ENCODE results near the gene CCDC148.
"Not testable (repeated sequence)": the region's sequence is repeated elsewhere in the genome, so short reads cannot be mapped to it uniquely, and the experiment has no call there.

CCDC148 gene

GRCh38 chr2:158481116-158481515, 24.6 kb upstream of the CCDC148 start:
- DNase-seq, result no peak

- DNase-seq, result no peak
Observed at GRCh38 chr2:158478816-158479215, 22.3 kb upstream of the CCDC148 start.

GRCh38 chr2:158478237-158478636, 21.7 kb upstream of the CCDC148 start:
- no peak for DNase-seq

- no peak for DNase-seq
Observed at GRCh38 chr2:158477202-158477601, 20.6 kb upstream of the CCDC148 start.

GRCh38 chr2:158474526-158475011, 18.0 kb upstream of the CCDC148 start:
- DNase-seq, result not testable (repeated sequence)

GRCh38 chr2:158473719-158474392, 17.3 kb upstream of the CCDC148 start:
- no peak for DNase-seq

GRCh38 chr2:158473300-158473699, 16.7 kb upstream of the CCDC148 start:
- not testable (repeated sequence) for DNase-seq

GRCh38 chr2:158472829-158473228, 16.3 kb upstream of the CCDC148 start:
- not testable (repeated sequence) for DNase-seq

GRCh38 chr2:158467248-158467647, 10.7 kb upstream of the CCDC148 start:
- DNase-seq, result no peak

GRCh38 chr2:158464426-158465281, 8.1 kb upstream of the CCDC148 start:
- no peak for DNase-seq

GRCh38 chr2:158463496-158464095, 7.0 kb upstream of the CCDC148 start:
- no peak for DNase-seq

- DNase-seq, result no peak
Observed at GRCh38 chr2:158460632-158461297, 4.2 kb upstream of the CCDC148 start.

GRCh38 chr2:158459161-158460003, 2.8 kb upstream of the CCDC148 start:
- DNase-seq, result no peak

- DNase-seq, result no peak
Observed at GRCh38 chr2:158458617-158458920, 2.0 kb upstream of the CCDC148 start.

GRCh38 chr2:158457826-158458616, 1.5 kb upstream of the CCDC148 start:
- DNase-seq, result no peak

- no peak for DNase-seq
Observed at GRCh38 chr2:158457092-158457825, 706 bp upstream of the CCDC148 start.

GRCh38 chr2:158443606-158444005, 12.9 kb downstream of the CCDC148 start:
- DNase-seq, result no peak

- not testable (repeated sequence) for DNase-seq
Observed at GRCh38 chr2:158439062-158439461, 17.5 kb downstream of the CCDC148 start.

GRCh38 chr2:158433716-158434115, 22.8 kb downstream of the CCDC148 start:
- DNase-seq, result not testable (repeated sequence)

- DNase-seq, result no peak
Observed at GRCh38 chr2:158432117-158432516, 24.4 kb downstream of the CCDC148 start.

- no peak for DNase-seq
Observed at GRCh38 chr2:158414538-158414937, 42.0 kb downstream of the CCDC148 start.

Data from NCI-H1417 treated with DMSO at 0.1 percent for 48 hours (cell line).